Activated naive CD8-positive, alpha-beta T cell (primary cell): ENCODE measurements around the gene NDUFS8.
"Not testable (repeated sequence)": the region's sequence is repeated elsewhere in the genome, so short reads cannot be mapped to it uniquely, and the experiment has no call there.

Experiments
- H3K27ac Mint-ChIP-seq: one replicate; pipeline ENCODE4 v1.8.0; 2021; ENCODE audit warnings: mixed read lengths
- H3K27me3 Mint-ChIP-seq: one replicate; pipeline ENCODE4 v1.8.0; 2021; ENCODE audit warnings: mixed read lengths
- H3K36me3 Mint-ChIP-seq: one replicate; pipeline ENCODE4 v1.8.0; 2021; ENCODE audit warnings: mixed read lengths
- H3K4me1 Mint-ChIP-seq: one replicate; pipeline ENCODE4 v1.8.0; 2021; ENCODE audit warnings: low read depth, mixed read lengths
- H3K4me3 Mint-ChIP-seq: one replicate; pipeline ENCODE4 v1.8.0; 2021; ENCODE audit warnings: mild to moderate bottlenecking, mixed read lengths
- H3K9me3 Mint-ChIP-seq: one replicate; pipeline ENCODE4 v1.8.0; 2021; ENCODE audit warnings: low read depth, mixed read lengths

NDUFS8 gene

DNA sequence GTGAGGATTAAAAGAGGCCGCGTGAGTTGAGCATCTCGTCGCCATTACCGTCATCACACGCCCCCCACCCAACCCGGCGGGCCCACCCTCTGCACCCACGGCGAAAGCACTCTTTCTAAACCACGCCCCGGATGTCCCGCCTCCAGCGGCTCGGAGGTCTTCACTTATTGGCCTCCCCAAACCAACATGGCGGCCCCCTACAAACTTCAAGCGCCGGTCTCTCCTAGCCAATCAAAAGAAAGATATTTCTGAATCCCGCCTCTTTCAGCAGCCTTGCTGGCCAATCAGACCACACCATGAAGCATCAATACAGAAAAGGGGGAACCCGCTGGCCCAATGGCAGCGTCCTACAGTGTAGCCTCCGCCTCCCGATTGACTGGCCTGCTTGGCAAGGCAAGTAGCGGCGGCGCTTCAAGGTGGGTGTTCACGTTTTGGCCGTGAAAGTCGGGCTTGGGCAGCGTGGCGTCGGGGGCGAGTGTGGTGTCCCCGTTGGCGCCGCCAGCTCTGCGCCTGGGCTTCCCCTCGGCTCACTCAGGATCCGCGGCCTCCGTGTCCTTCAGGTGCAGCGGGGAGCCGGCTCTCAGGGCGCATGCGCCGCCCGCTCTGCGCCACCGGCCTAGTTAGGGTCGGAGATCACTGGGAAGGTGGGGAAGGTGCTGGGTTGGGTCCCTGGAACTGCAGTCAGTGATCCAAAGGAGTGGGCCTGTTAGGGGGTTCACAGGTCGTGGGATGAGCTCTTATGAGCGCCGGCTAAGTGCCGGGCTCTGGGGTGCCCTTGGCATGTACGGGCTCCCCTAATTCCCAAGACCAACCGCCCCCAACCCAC lies at the start of gene NDUFS8:
NDUFS8 (plus strand) TSS at position 364 of the 826 bp plus-strand sequence. CDS start 1,471 bp downstream, outside the sequence.
- Mint-ChIP-seq H3K27me3 (no peaks in the 10 kb centered on the region), H3K4me1 (peaks cover 20% of the 10 kb centered on the region), H3K9me3 (no peaks in the 10 kb centered on the region), H3K4me3 (peak within 1 kb of the TSS; percentile 98), H3K36me3 (no peaks in the 10 kb centered on the region), H3K27ac (peak within 1 kb of the TSS; percentile 98)

DNA sequence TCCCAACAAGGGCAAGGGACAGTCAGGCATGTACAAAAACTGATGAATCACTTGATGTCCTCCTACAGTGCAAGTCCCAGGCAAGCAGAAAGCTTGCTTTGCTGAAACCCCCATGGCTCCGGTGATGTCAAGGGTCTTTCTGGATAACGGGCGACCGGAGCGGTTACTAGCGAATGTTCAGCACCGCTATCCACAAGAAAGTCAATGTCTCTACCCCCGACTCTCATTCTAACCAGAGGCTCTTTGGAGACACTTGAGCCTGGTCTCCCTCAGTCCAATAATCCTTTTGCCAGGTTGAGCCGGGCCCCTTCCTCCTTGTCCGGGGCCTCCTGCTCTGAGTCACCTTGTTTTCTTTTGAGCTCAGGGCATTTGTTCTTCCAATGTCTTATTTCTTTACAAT lies 49.3 kb upstream of the NDUFS8 start:
- not testable (repeated sequence) for H3K4me1 Mint-ChIP-seq, H3K36me3 Mint-ChIP-seq, H3K27ac Mint-ChIP-seq, H3K27me3 Mint-ChIP-seq, H3K4me3 Mint-ChIP-seq, H3K9me3 Mint-ChIP-seq

DNA sequence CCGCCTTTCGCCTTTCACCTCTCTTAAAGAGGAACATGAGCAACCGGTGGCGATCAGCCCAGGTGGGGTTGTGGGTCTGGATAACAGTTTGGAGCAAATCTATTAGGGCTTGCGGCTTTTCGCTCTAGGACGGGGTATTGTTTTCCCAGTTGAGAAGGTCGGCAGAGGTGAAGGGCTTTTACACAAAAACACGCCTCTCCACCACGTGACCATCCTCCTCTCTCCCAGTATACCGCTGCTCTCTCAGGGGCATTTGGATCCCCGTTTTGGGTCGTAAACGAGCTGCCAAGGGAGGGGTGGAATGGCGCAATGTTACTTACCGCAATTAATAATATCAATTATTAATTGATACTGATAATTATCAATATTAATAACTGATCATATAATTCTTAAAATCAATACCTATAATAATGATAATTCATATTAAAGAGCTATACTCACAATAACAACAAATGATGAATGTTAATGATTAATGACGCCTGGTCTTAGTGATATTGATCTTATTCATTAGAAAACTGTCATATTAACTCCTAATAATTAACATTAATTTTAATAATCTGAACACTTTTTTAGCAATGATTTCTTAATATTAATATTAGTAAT lies 48.1 kb upstream of the NDUFS8 start:
- H3K36me3 Mint-ChIP-seq, H3K9me3 Mint-ChIP-seq, H3K27me3 Mint-ChIP-seq, H3K4me1 Mint-ChIP-seq, H3K27ac Mint-ChIP-seq, H3K4me3 Mint-ChIP-seq: not testable (repeated sequence)

DNA sequence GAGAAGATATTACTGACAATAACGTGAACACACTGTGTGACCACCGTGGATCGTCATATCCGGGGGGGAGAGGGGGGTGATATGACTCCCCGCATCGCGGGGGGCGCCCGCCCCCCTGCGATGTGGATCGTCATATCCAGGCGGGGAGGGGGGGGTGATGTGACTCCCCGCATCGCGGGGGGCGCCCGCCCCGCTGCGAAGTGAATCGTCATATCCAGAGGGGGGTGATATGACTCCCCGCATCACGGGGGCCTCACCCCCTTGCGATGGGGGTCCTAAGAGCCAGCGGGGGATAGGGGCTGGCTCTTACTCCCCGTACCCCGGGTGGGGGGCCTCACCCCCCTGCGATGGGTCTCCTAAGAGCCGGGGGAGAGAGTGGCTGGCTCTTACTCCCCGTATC lies 46.5 kb upstream of the NDUFS8 start:
- H3K4me3 Mint-ChIP-seq, result no peak overlapping the region
- peaks cover 1% of the 10 kb centered on the region for H3K4me1 Mint-ChIP-seq
- no peak overlapping the region for H3K27ac Mint-ChIP-seq
- peaks cover 1% of the 10 kb centered on the region for H3K27me3 Mint-ChIP-seq
- H3K36me3 Mint-ChIP-seq, result no peaks in the 10 kb centered on the region
- no peaks in the 10 kb centered on the region for H3K9me3 Mint-ChIP-seq

DNA sequence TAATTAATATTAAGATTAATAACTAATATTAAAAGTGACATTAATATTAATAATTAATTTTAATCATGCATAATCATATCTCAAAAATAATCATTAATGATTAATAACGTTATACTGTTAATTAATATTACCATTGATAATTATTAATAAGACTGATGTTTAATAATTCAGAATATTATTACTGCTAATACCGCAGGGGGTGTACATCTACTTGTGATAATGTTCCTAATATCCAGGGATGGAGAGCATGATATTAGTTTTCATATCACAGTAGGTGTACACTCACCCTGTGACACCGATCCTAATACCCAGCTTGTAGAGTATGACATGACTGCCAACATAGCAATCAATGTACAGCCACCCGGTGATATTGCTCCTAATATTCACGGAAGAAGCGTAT lies 45.2 kb upstream of the NDUFS8 start:
- not testable (repeated sequence) for H3K9me3 Mint-ChIP-seq, H3K27me3 Mint-ChIP-seq, H3K36me3 Mint-ChIP-seq, H3K4me3 Mint-ChIP-seq, H3K27ac Mint-ChIP-seq, H3K4me1 Mint-ChIP-seq

DNA sequence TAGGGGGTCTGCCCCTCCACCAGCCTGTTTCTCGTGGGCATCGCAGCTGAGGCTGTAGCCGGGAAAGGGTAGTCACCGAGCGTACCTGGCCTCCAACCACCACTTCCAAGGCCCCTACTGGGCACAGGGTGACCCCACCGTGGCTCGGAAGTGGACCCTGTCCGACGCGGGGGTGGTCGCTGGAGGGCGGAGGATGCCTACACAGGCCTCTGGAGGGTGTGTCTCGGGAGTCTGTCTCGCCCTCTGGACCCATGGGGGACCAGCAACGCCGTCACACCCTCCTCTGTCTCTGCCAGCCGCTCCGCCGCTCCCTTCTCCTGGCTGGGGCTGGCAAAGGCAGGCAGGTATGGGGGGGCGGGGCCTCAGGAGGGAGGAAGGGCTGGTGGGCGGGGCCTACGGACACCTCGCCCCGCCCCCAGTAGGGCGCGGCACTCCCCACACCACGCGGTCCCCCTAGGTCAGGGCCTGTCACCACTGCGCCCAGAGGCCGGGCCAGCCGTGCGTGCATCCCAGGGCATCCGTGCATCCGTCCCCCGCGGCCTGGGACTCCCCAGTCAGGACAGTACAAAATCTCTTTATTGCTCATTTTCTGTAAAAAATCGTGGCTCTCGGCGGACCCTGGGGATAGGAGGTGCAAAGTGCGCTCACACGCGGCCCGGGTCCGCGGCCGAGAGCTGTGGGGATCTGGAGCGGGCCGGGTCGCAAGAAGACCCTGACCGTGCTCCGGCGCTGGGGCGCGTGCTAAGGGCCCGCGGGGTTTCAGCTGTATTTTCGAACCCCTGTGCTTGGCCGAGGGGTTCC lies 39.7 kb upstream of the NDUFS8 start:
- H3K4me1 Mint-ChIP-seq, H3K9me3 Mint-ChIP-seq, H3K36me3 Mint-ChIP-seq, H3K4me3 Mint-ChIP-seq, H3K27me3 Mint-ChIP-seq, H3K27ac Mint-ChIP-seq: not testable (repeated sequence)

DNA sequence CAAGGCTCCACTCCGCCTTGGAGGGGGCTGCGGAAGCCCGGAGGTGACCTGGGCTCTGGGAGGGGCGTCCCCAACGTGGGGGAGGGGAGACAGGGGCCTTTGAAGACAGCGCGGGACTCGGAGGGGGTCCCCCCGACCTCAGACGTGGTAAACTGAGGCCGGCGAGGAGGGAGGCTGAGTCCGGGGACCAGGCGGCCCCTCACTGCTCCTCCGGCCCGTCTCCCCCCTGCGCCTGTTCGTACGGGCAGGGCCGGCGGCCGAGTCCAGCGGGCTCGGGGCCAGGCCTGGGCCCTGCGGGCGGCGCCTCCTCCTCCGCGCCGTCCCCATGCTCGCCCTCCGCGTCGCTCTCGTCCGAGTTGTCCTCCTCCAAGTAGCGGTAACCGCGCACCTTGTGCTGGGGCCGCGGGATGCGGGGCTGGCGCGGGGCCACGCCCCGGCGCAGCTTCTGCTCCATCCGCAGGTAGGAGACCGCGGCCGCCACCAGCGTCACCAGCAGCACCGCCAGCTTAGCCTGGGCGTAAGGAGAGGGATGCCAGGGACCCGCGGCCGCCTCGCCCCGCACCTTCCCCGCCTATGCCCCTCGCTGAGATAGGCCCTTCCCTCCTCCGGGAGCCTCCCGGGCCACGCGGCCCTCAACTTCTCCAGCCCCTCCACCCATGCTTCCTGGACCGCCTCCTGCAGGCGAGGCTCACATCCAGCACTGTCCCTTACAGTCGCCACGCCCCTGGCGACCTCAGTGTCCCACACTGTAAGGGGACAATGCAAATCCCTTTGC lies 38.9 kb upstream of the NDUFS8 start:
- H3K4me3 Mint-ChIP-seq, H3K27ac Mint-ChIP-seq, H3K36me3 Mint-ChIP-seq, H3K27me3 Mint-ChIP-seq, H3K4me1 Mint-ChIP-seq, H3K9me3 Mint-ChIP-seq: not testable (repeated sequence)

DNA sequence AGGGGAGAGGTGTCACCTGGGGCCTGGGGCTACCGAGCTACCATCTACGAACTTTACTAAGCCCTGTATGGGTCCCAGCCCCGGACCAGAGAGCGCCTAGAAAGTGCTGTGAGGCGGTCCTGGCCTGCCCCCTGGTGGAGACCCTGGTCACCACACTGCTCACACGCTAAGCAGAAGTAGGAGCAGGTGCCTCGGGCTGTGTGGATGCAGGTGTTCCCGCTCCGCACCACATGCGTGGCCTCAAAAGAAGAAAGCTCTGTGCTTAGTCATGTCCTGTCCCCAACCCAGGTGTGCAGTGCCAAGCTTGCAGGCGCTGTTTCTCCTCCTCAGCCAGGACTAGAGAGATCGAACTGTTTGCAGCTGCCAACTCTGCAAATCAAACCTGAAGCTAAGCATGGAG lies 36.7 kb upstream of the NDUFS8 start:
- peaks cover 23% of the 10 kb centered on the region for H3K4me1 Mint-ChIP-seq
- H3K9me3 Mint-ChIP-seq, H3K36me3 Mint-ChIP-seq, H3K27me3 Mint-ChIP-seq, H3K4me3 Mint-ChIP-seq, H3K27ac Mint-ChIP-seq: not testable (repeated sequence)

DNA sequence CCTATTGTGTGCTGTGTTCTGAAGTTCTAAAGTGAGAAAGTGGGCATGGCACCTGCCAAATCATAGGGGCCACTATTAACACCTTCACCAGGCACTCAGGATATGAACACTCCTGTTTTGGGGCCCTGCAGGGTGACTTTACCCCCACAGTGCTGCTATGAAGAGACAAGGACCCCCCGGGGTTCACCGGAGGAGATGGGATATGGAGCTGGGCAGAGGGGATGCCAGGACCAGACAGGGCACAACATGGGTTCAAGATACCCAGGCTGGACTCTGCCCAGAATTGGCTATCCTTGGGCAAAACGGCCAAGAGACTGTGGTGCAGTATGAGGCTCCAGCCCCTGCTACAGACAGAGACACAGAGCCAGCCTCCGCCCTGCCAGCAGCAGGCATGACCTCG lies 36.1 kb upstream of the NDUFS8 start:
- not testable (repeated sequence) for H3K36me3 Mint-ChIP-seq, H3K27ac Mint-ChIP-seq, H3K9me3 Mint-ChIP-seq, H3K27me3 Mint-ChIP-seq, H3K4me3 Mint-ChIP-seq
- peaks cover 23% of the 10 kb centered on the region for H3K4me1 Mint-ChIP-seq

DNA sequence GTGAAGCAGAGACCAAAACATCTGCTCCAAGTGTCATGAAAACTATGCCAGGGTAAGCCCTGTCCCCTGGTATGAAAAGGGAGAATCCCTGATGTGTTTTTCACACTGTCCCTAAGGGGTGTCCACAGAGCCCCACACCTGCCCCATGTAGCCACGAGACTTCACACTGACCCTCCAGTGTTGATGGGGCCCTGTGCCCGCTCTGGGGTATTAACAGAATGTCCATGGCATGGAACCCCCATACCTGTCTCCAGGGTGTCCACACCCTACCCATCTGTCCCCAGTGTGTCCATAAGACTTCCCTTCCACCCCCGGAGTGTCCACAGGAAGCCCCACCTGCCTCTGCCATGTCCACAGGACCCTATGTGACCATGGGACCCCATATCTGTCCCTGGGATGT lies 35.4 kb upstream of the NDUFS8 start:
- not testable (repeated sequence) for H3K9me3 Mint-ChIP-seq, H3K36me3 Mint-ChIP-seq, H3K4me3 Mint-ChIP-seq, H3K27me3 Mint-ChIP-seq, H3K27ac Mint-ChIP-seq
- peaks cover 23% of the 10 kb centered on the region for H3K4me1 Mint-ChIP-seq

DNA sequence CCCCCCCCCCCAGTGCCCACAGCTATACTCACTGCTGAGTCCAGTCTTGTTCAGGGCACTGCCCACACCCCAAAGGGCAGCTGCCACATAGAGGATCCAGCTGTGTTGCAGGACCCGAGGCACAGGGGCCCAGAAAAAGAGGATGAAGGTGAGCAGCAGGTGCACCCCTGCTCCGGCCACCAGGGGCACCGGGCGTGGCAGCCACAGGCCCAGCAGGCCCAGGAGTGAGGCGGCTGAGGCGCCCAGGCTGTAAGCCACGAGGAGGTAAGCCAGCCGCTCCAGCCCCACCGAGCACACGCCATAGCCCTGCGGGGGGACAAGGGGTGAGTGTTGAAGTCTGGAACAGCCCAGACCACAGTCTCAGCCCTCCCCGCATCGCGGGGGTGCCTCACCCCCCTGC lies 34.9 kb upstream of the NDUFS8 start:
- peaks cover 23% of the 10 kb centered on the region for H3K4me1 Mint-ChIP-seq
- not testable (repeated sequence) for H3K27me3 Mint-ChIP-seq, H3K4me3 Mint-ChIP-seq, H3K27ac Mint-ChIP-seq, H3K36me3 Mint-ChIP-seq, H3K9me3 Mint-ChIP-seq

DNA sequence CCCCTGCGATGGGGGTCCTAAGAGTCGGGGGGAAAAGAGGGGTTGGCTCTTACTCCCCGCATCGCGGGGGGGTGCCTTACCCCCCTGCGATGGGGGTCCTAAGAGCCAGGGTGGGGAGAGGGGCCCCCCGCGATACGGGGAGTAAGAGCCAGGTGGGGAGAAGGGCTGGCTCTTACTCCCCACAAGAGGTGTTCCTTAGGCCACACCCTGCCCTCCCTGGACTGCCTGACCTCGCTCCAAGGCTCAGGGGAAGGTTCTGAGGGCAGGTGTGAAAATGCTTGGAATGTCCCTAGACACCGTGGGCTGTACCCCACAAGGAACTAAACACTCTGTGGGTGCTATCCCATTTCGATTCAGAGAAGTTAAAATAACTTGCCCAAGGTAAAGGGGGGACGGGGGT lies 34.4 kb upstream of the NDUFS8 start:
- Mint-ChIP-seq H3K9me3 (no peaks in the 10 kb centered on the region), H3K4me3 (no peak overlapping the region), H3K36me3 (peaks cover 3% of the 10 kb centered on the region), H3K4me1 (peaks cover 23% of the 10 kb centered on the region), H3K27me3 (no peaks in the 10 kb centered on the region), H3K27ac (no peak overlapping the region)

DNA sequence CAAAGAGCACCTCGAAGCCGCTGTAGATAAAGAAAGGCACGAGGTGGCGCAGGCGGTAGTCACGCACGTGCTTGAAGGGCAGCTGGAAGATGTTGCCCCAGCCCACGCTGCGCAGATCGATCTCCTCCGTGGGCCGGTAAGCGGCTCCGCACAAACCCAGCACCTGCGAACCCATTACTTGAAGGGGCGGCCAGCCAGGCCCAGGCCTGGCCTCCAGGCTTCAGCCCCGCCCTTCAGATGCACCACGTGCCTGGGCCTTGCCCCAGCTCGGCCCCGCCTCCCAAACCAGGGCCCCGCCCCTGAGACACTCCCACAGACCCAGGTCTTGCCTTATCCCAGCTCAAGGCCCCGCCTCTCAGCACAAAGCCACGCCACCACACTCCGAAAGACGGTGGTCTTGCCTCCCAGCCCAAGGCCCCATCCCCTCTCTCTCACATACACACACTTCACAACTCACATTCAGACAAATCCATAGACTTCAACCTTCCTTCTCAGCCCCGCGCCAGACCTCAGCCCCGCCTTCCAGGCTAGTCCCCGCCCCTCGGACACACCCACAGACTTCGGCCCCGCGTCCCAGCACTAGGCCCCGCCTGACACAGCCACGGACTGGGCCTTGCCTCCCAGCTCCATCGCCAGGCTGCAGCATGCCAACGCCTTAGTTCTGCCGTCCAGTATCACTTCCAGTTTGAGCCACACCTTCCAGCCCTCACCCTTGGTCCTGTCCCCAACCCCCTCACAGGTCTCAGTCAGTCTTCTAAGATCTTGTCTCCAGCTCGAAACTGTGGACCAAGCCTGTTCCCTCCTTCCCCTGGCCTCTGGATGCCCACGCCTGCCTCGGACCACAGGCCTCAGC lies 33.6 kb upstream of the NDUFS8 start:
- no peak overlapping the region for H3K27ac Mint-ChIP-seq
- H3K4me3 Mint-ChIP-seq, result no peak overlapping the region
- no peaks in the 10 kb centered on the region for H3K9me3 Mint-ChIP-seq
- H3K27me3 Mint-ChIP-seq, result no peaks in the 10 kb centered on the region
- H3K36me3 Mint-ChIP-seq, result peaks cover 3% of the 10 kb centered on the region
- H3K4me1 Mint-ChIP-seq, result peaks cover 23% of the 10 kb centered on the region

DNA sequence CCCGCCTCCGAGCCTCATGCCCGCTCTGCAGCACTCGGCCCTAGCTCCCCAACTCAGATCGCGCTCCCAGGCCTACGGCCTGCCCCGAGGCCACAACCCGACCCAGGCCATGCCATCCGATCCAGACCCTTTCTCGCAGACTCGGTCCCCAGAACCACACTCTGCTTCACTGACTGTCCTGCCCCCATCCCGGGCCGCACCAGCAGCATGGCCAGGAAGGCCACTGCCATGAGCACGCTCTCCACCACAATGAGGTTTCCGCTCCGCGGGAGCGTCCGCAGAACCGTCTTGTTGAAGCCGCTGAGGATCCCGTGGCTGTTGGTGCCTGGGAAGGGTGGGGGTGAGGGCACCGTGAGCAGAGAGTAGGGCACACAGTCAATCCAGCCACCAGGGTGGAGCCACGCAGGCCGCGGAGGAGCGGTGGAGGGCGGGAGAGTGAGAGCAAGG lies 33.0 kb upstream of the NDUFS8 start:
- no peaks in the 10 kb centered on the region for H3K27me3 Mint-ChIP-seq
- H3K4me1 Mint-ChIP-seq, result peaks cover 26% of the 10 kb centered on the region
- no peaks in the 10 kb centered on the region for H3K9me3 Mint-ChIP-seq
- no peak overlapping the region for H3K4me3 Mint-ChIP-seq
- H3K36me3 Mint-ChIP-seq, result peaks cover 3% of the 10 kb centered on the region
- H3K27ac Mint-ChIP-seq, result no peak overlapping the region
